Liver (tissue), 9 donors: ENCODE data around the gene ZBTB6. TPM values are rescaled to one million over a fixed set of nuclear protein-coding genes. Genes with fewer than 3 reads are reported as not detected.

Source experiments
- DNase-seq: peaks from one replicate; pipeline ENCODE4 v3.0.0-alpha.2; 2017; ENCODE audit warnings: low spot score
- H3K27ac ChIP-seq, 2 donors: one replicate each; pipeline ENCODE4 v1.7.0; 2013; ENCODE audit warnings: inconsistent platforms in 2 of 2, low read length in 2 of 2, control low read depth in 1 of 2, low read depth in 1 of 2, mild to moderate bottlenecking in 1 of 2
- H3K27me3 ChIP-seq, 4 donors: one replicate each; pipeline versions ENCODE4 v1.6.1 to v1.7.0; 2013; ENCODE audit warnings: low read length in 3 of 4, inconsistent platforms in 1 of 4, mild to moderate bottlenecking in 1 of 4, moderate library complexity in 1 of 4; ENCODE audit not compliant: control insufficient read depth in 4 of 4, insufficient read depth in 4 of 4
- H3K36me3 ChIP-seq, 4 donors: one replicate each; pipeline versions ENCODE4 v1.6.1 to v1.7.0; 2013; ENCODE audit warnings: low read length in 3 of 4, mild to moderate bottlenecking in 3 of 4, low read depth in 1 of 4, moderate library complexity in 1 of 4; ENCODE audit not compliant: control insufficient read depth in 4 of 4, insufficient read depth in 3 of 4
- H3K4me1 ChIP-seq, 4 donors: one replicate each; pipeline versions ENCODE4 v1.6.1 to v1.7.0; 2013; ENCODE audit warnings: low read length in 3 of 4, mild to moderate bottlenecking in 3 of 4, moderate library complexity in 1 of 4; ENCODE audit not compliant: control insufficient read depth in 4 of 4, insufficient read depth in 4 of 4
- H3K4me3 ChIP-seq, 3 donors: one replicate each; pipeline versions ENCODE4 v1.6.1 to v1.7.0; 2013; ENCODE audit warnings: low read length in 3 of 3, control low read depth in 1 of 3, low read depth in 1 of 3, mild to moderate bottlenecking in 1 of 3
- H3K9ac ChIP-seq, 2 donors: one replicate each; pipeline ENCODE4 v1.7.0; 2013; ENCODE audit warnings: low read length in 2 of 2, mild to moderate bottlenecking in 2 of 2, moderate library complexity in 2 of 2, control low read depth in 1 of 2, low read depth in 1 of 2
- H3K9me3 ChIP-seq, 4 donors: one replicate each; pipeline versions ENCODE4 v1.6.1 to v1.7.0; 2013; ENCODE audit warnings: low read length in 3 of 4; ENCODE audit not compliant: control insufficient read depth in 4 of 4
- ATF3 ChIP-seq: IDR thresholded peaks from 2 replicates; pipeline ENCODE4 v1.6.1; 2016; ENCODE audit warnings: antibody characterized with exemption
- CTCF ChIP-seq: fragments of 150-350 bp; IDR thresholded peaks from 2 replicates; pipeline ENCODE4 v1.5.1; 2017; ENCODE audit warnings: improper control_type of control experiment, low read depth, low read length; ENCODE audit not compliant: missing input control
- EGR1 ChIP-seq, 2 donors: IDR thresholded peaks; 2 replicates each; pipeline ENCODE4 v1.6.1; 2016 to 2018; ENCODE audit warnings: antibody characterized with exemption in 2 of 2, low read depth in 2 of 2
- FOXA1 ChIP-seq: IDR thresholded peaks from 2 replicates; pipeline ENCODE4 v1.6.1; 2016; ENCODE audit warnings: antibody characterized with exemption
- FOXA2 ChIP-seq: IDR thresholded peaks from 2 replicates; pipeline ENCODE4 v1.6.1; 2016; ENCODE audit warnings: antibody characterized with exemption
- GABPA ChIP-seq, 2 donors: IDR thresholded peaks in 1 of 2; conservative IDR thresholded peaks in 1 of 2; 2 replicates each; pipeline ENCODE4 v1.6.1; 2016; ENCODE audit warnings: antibody characterized with exemption in 2 of 2, mild to moderate bottlenecking in 1 of 2, moderate library complexity in 1 of 2
- HNF4A ChIP-seq, 2 donors: conservative IDR thresholded peaks; 2 replicates each; pipeline ENCODE4 v1.6.1; 2016; ENCODE audit warnings: antibody characterized with exemption in 2 of 2, mild to moderate bottlenecking in 2 of 2
- HNF4G ChIP-seq: IDR thresholded peaks from 2 replicates; pipeline ENCODE4 v1.6.1; 2016; ENCODE audit warnings: antibody characterized with exemption
- JUND ChIP-seq, 2 donors: IDR thresholded peaks; 2 replicates each; pipeline ENCODE4 v1.6.1; 2016; ENCODE audit warnings: antibody characterized with exemption in 2 of 2
- MAX ChIP-seq: IDR thresholded peaks from 2 replicates; pipeline ENCODE4 v1.6.1; 2016; ENCODE audit warnings: antibody characterized with exemption
- NR2F2 ChIP-seq: IDR thresholded peaks from 2 replicates; pipeline ENCODE4 v1.6.1; 2016; ENCODE audit warnings: antibody characterized with exemption
- RAD21 ChIP-seq, 2 donors: IDR thresholded peaks; 2 replicates each; pipeline ENCODE4 v1.6.1; 2016; ENCODE audit warnings: antibody characterized with exemption in 2 of 2, mild to moderate bottlenecking in 2 of 2
- REST ChIP-seq: IDR thresholded peaks from 2 replicates; pipeline ENCODE4 v1.6.1; 2016; ENCODE audit warnings: antibody characterized with exemption, mild to moderate bottlenecking
- RXRA ChIP-seq, 2 donors: IDR thresholded peaks; 2 replicates each; pipeline ENCODE4 v1.6.1; 2017 to 2018; ENCODE audit warnings: antibody characterized with exemption in 2 of 2, mild to moderate bottlenecking in 1 of 2
- SP1 ChIP-seq: IDR thresholded peaks from 2 replicates; pipeline ENCODE4 v1.6.1; 2018; ENCODE audit warnings: antibody characterized with exemption, mild to moderate bottlenecking
- TAF1 ChIP-seq: conservative IDR thresholded peaks from 2 replicates; pipeline ENCODE4 v1.6.1; 2016; ENCODE audit warnings: antibody characterized with exemption, mild to moderate bottlenecking
- YY1 ChIP-seq: IDR thresholded peaks from 2 replicates; pipeline ENCODE4 v1.6.1; 2016; ENCODE audit warnings: antibody characterized with exemption, mild to moderate bottlenecking
- ZBTB33 ChIP-seq: IDR thresholded peaks from 2 replicates; pipeline ENCODE4 v1.6.1; 2016; ENCODE audit warnings: antibody characterized with exemption
- WGBS: extraction: QIAGEN DNeasy Blood & Tissue Kit; methylation state at CpG from one replicate; pipeline ENCODE4 v1.1.7; 2013; 5-methylcytosine and 5-hydroxymethylcytosine counted together
- polyA plus RNA-seq, 2 donors: library from polyadenylated mRNA; stranded (reverse) in 1 of 2; unstranded in 1 of 2; fragments of 200-250 nt in 1 of 2; fragments of >200 nt in 1 of 2; fragmentation: Nextera tagmentation in 1 of 2; extraction: Ambion mirVana in 1 of 2; gene quantifications; one replicate each; pipeline versions ENCODE4 v1.2.1 to v1.2.3, GENCODE V29; 2013 to 2015
- total RNA-seq, 2 donors: library from RNA; depleted of rRNA; stranded (reverse); fragments of >200 nt; gene quantifications; one replicate each; pipeline ENCODE4 v1.2.3, GENCODE V29; 2014
- donor health status: healthy.
- donor health status: healthy.
- donor health status: healthy.
- donor health status: healthy.
- donor health status: healthy.

The ZBTB6 gene
- total RNA-seq (1 to 10 TPM; 5.1 to 7.1 TPM), polyA plus RNA-seq (1 to 10 TPM in 1 of 2 donors, under 1 TPM in 1; 0.92 to 1.5 TPM)

- DNase-seq: peak; percentile 61
- Histone ChIP-seq H3K27ac (peak within 1 kb of the TSS; percentile 75 to 79), H3K9ac (peak within 1 kb of the TSS; percentile 75 to 85), H3K4me1 (peaks cover 0 to 16% (median 12%) of the 10 kb centered on the region in 4 donors), H3K4me3 (peak within 1 kb of the TSS; percentile 89 to 99 (median 99)), H3K36me3 (peaks cover 0 to 13% (median 6%) of the 10 kb centered on the region in 4 donors), H3K27me3 (no peaks in the 10 kb centered on the region), H3K9me3 (no peaks in the 10 kb centered on the region)
- WGBS: 1% methylated on average over 35 of the region's 35 CpGs
- TF ChIP-seq HNF4G: peak; percentile 17
- peak; percentile 50 to 90 for TF ChIP-seq JUND (IDR thresholded peaks at IDR 0.05)
- TF ChIP-seq HNF4A (conservative IDR thresholded peaks at IDR 0.05): peak; percentile 40 to 85
- TF ChIP-seq FOXA1: no peak
- no peak for TF ChIP-seq CTCF
- peak; percentile 20 to 37 for TF ChIP-seq RAD21 (IDR thresholded peaks at IDR 0.05)
- peak; percentile 28 for TF ChIP-seq SP1
- peak; percentile 61 for TF ChIP-seq ATF3
- TF ChIP-seq YY1: peak; percentile 78
- peak; percentile 96 for TF ChIP-seq ZBTB33
- peak; percentile 36 for TF ChIP-seq TAF1
- TF ChIP-seq GABPA (IDR thresholded peaks at IDR 0.05 in 1 of 2, conservative IDR thresholded peaks at IDR 0.05 in 1 of 2): peak; percentile 86 to 98
- TF ChIP-seq MAX: peak; percentile 71
- peak; percentile 60 for TF ChIP-seq REST
- TF ChIP-seq NR2F2: peak; percentile 61
- TF ChIP-seq EGR1 (IDR thresholded peaks at IDR 0.05; ENCODE audit: low read depth in 2 of 2): peak; percentile 58 to 76
- no peak for TF ChIP-seq FOXA2
- peak; percentile 29 to 58 for TF ChIP-seq RXRA (IDR thresholded peaks at IDR 0.05)
Observed at GRCh38 chr9:122912964-122913673, at the start of gene ZBTB6. TSS of gene ZBTB6 (minus strand) at chr9:122913323. CDS start at chr9:122912072, 1,251 bp downstream.
